Measurements from ENCODE around the gene NPC2. TPM values are rescaled to one million over a fixed set of nuclear protein-coding genes. Genes with fewer than 3 reads are reported as not detected.

The NPC2 gene
- total RNA-seq, 1 donor from 2014 or later: 324 TPM

DNA sequence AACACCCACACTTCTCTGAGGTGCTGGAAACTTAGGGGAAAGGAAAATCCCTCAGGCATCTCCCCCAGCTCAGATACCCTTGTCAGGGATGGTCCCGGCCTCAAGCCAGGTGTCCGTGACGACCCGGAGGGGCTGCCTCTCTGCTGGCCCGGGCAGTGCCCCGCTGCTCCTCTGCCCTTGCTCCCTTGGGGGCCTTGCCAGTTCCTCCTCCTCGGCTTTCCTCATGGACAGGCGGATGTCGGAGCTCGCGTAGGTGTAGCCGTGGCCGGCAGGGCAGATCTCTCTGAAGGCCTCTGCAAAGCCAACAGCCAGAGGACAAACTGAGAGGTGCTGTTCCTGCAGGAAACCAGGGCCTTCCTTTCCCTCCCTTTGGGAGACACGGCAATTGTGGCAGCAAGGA, 35.3 kb upstream of the NPC2 start:
- Histone ChIP-seq H3K9me3 (no peaks in the 10 kb centered on the region), H3K27me3 (no peaks in the 10 kb centered on the region), H3K27ac (peak overlapping the region; percentile 25 to 43), H3K4me1 (peaks cover 0 to 3% of the 10 kb centered on the region in 2 donors), H3K36me3 (peaks cover 56 to 85% of the 10 kb centered on the region in 2 donors), H3K4me3 (no peak overlapping the region)
- no peak for DNase-seq (ENCODE audit: low spot score in 2 of 2)
- TF ChIP-seq, protein P1, sequence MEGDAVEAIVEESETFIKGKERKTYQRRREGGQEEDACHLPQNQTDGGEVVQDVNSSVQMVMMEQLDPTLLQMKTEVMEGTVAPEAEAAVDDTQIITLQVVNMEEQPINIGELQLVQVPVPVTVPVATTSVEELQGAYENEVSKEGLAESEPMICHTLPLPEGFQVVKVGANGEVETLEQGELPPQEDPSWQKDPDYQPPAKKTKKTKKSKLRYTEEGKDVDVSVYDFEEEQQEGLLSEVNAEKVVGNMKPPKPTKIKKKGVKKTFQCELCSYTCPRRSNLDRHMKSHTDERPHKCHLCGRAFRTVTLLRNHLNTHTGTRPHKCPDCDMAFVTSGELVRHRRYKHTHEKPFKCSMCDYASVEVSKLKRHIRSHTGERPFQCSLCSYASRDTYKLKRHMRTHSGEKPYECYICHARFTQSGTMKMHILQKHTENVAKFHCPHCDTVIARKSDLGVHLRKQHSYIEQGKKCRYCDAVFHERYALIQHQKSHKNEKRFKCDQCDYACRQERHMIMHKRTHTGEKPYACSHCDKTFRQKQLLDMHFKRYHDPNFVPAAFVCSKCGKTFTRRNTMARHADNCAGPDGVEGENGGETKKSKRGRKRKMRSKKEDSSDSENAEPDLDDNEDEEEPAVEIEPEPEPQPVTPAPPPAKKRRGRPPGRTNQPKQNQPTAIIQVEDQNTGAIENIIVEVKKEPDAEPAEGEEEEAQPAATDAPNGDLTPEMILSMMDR (IDR thresholded peaks at IDR 0.05): no peak
- intact Hi-C loops (cut with DNase I): no loop called here

DNA sequence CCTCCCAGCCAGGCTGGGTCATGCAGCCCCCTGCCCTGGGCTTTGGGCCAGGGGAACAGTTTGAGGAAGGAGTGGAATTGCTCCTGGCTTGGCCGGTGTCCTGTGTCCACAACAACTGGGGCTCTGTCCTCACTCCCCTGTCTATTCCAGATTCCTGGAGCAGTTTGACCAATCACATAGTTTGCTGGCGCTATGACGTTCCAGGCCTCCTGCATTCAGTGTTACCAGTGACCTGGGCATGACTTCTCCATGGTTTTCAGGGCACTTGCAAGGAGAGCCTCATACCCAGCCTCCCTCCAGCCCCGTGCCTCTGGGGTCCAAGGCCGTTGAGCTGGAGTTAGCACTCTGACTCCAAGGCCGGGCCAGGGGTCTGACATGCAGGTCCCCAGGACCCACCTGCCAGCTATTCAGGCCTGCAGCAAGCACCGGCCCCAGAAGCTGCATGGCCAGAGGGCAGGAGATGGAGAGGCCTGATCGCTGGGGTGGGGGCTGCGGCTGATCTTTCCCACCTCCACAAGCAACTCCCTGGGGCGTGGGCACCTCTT, 34.7 kb upstream of the NPC2 start:
- no peak overlapping the region for H3K4me3 ChIP-seq
- H3K9me3 ChIP-seq: no peaks in the 10 kb centered on the region
- H3K36me3 ChIP-seq: peaks cover 56 to 80% of the 10 kb centered on the region in 2 donors
- TF ChIP-seq, protein P1 (IDR thresholded peaks at IDR 0.05): no peak
- H3K27me3 ChIP-seq: no peaks in the 10 kb centered on the region
- peaks cover 0 to 3% of the 10 kb centered on the region in 2 donors for H3K4me1 ChIP-seq
- peak overlapping the region; percentile 25 to 43 for H3K27ac ChIP-seq
- DNase-seq (ENCODE audit: low spot score in 2 of 2): no peak
- intact Hi-C loops (cut with DNase I): no loop called here

DNA sequence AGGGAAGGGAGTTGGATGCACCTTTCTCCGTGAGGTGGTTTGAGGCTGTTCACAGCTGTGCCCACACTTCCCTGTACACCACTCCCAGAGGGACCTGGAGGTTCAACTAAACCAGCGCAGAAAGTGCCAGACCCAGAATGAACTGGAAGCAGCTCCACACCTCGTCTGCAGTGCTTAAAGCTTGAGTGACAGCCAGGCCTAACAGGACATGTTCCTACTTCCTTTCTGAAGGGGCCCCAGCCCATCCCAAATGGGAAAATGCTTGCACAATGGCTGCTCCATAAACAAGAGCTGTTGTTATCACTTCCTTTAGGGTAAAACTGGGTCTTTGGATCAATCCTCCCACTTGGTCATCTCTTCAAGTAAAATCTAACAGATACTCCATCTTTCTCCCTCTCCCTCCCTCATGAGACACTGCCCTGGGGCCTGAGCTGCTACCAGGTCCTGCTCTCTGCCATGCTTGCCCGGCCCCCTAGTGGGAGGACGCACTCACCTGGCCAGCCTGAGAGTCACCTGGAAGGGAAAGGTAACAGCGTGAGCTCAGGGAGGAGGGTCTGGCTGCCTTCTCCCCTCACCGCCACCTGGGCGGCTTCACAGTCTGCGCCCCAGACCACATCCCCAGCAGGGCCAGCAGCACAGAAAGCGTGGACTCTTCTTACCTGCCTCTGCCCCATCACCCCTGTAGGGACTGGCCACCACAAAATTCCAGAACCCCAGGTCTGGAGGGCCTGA, 33.9 kb upstream of the NPC2 start:
- Histone ChIP-seq H3K9me3 (no peaks in the 10 kb centered on the region), H3K4me3 (no peak overlapping the region), H3K27me3 (no peaks in the 10 kb centered on the region), H3K27ac (peak overlapping the region; percentile 43 to 64), H3K4me1 (peaks cover 0 to 3% of the 10 kb centered on the region in 2 donors), H3K36me3 (peaks cover 56 to 81% of the 10 kb centered on the region in 2 donors)
- TF ChIP-seq, protein P1 (IDR thresholded peaks at IDR 0.05): no peak
- intact Hi-C loops (cut with DNase I): no loop called here
- no peak for DNase-seq (ENCODE audit: low spot score in 2 of 2)

DNA sequence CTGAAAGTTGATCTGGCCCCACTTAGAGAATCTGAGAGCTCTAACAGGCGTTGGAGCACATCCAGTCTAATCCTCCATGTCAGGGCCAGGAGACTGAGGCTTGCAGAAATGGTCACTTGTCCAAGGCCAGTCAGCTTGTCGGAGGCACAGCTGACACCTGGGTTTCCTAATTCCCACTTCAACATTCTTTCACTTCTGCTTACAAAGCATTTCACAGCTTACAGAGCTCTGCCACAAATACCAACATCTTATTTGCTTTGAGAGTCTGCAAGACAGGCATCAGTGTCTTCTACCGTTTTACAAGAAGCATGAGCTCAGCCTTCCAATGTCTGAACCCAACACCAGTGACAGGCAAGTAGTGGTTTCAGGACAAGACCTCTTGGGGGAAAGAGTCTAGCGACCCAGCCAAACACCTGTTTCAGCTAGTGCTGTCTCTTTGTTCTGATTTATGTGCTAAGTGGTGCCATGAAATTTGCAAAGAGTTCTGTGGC, 32.3 kb upstream of the NPC2 start:
- Histone ChIP-seq H3K9me3 (no peaks in the 10 kb centered on the region), H3K4me3 (no peak overlapping the region), H3K27ac (peak overlapping the region; percentile 64 to 67), H3K36me3 (peaks cover 60 to 78% of the 10 kb centered on the region in 2 donors), H3K27me3 (no peaks in the 10 kb centered on the region), H3K4me1 (peaks cover 0 to 3% of the 10 kb centered on the region in 2 donors)
- DNase-seq (ENCODE audit: low spot score in 2 of 2): no peak
- TF ChIP-seq, protein P1 (IDR thresholded peaks at IDR 0.05): no peak
- intact Hi-C loops (cut with DNase I): no loop called here

DNA sequence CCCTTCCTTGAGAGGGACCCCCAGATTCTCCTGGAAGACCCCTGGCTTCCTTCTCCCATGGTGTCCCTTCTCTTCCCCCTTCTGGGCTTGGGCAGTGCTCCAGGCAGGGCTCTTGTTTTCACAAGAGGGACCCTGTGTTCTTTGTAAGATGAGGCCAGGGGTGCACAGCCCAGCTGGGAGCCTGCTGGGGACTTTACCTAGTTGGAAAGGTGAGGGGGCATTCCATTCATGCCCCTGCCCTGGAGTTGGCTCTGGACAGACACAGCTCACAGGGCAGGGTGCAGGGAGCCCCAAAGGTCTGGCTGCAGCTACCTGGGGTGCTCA, 31.7 kb upstream of the NPC2 start:
- peaks cover 0 to 3% of the 10 kb centered on the region in 2 donors for H3K4me1 ChIP-seq

More for the DNA sequence above, 31.7 kb upstream of the NPC2 start:
- peak overlapping the region; percentile 64 to 67 for H3K27ac ChIP-seq
- peaks cover 58 to 72% of the 10 kb centered on the region in 2 donors for H3K36me3 ChIP-seq
- TF ChIP-seq, protein P1 (IDR thresholded peaks at IDR 0.05): no peak
- no peaks in the 10 kb centered on the region for H3K9me3 ChIP-seq
- no peak overlapping the region for H3K4me3 ChIP-seq
- intact Hi-C loops (cut with DNase I): no loop called here
- no peaks in the 10 kb centered on the region for H3K27me3 ChIP-seq
- DNase-seq (ENCODE audit: low spot score in 2 of 2): no peak

Data from ascending aorta (tissue), 2 donors.